Esophagus (tissue), 2 donors: Measurements from ENCODE around the gene NUF2. TPM values are rescaled to one million over a fixed set of nuclear protein-coding genes. Genes with fewer than 3 reads are reported as not detected.

Experiments used
- H3K27ac ChIP-seq, 2 donors: one replicate each; pipeline ENCODE4 v1.5.1; 2013; ENCODE audit warnings: low read depth in 2 of 2, mild to moderate bottlenecking in 2 of 2, inconsistent platforms in 1 of 2, low read length in 1 of 2, moderate library complexity in 1 of 2
- H3K27me3 ChIP-seq, 2 donors: one replicate each; pipeline ENCODE4 v1.6.1; 2013; ENCODE audit warnings: low read length in 2 of 2, control low read depth in 1 of 2, mild to moderate bottlenecking in 1 of 2; ENCODE audit not compliant: insufficient read depth in 2 of 2, control insufficient read depth in 1 of 2
- H3K36me3 ChIP-seq, 2 donors: one replicate each; pipeline ENCODE4 v1.6.1; 2013; ENCODE audit warnings: low read length in 1 of 2; ENCODE audit not compliant: control insufficient read depth in 2 of 2, insufficient read depth in 2 of 2
- H3K4me1 ChIP-seq, 2 donors: one replicate each; pipeline ENCODE4 v1.6.1; 2013; ENCODE audit warnings: low read length in 1 of 2; ENCODE audit not compliant: control insufficient read depth in 2 of 2, insufficient read depth in 2 of 2
- H3K4me3 ChIP-seq, 2 donors: one replicate each; pipeline ENCODE4 v1.5.1; 2013; ENCODE audit warnings: low read length in 2 of 2, mild to moderate bottlenecking in 2 of 2, low read depth in 1 of 2, moderate library complexity in 1 of 2
- H3K9me3 ChIP-seq, 2 donors: one replicate each; pipeline ENCODE4 v1.6.1; 2013; ENCODE audit warnings: mild to moderate bottlenecking in 2 of 2, low read depth in 1 of 2, low read length in 1 of 2, moderate library complexity in 1 of 2; ENCODE audit not compliant: control insufficient read depth in 2 of 2, insufficient read depth in 1 of 2
- WGBS, 2 donors: extraction: QIAGEN DNeasy Blood & Tissue Kit; methylation state at CpG; one replicate each; pipeline ENCODE4 v1.1.7; 2013; 5-methylcytosine and 5-hydroxymethylcytosine counted together
- polyA plus RNA-seq, 2 donors: library from polyadenylated mRNA; stranded (reverse); fragments of 200-250 nt; gene quantifications; one replicate each; pipeline ENCODE4 v1.2.3, GENCODE V29; 2013
- donor health status: healthy with polysubstance abuse.
- donor health status: Bipolar disorder and iron deficiency.

Gene NUF2
- polyA plus RNA-seq, 2 donors = 8.3 to 9.5 TPM

- Histone ChIP-seq H3K4me3 (no peak overlapping the region), H3K27ac (no peak overlapping the region), H3K27me3 (no peaks in the 10 kb centered on the region), H3K36me3 (no peaks in the 10 kb centered on the region), H3K4me1 (no peaks in the 10 kb centered on the region), H3K9me3 (no peaks in the 10 kb centered on the region)
- 34 to 45% methylated on average over 5 of the region's 5 CpGs for WGBS, 2 donors
Measured at GRCh38 chr1:163361123-163361934, 39.6 kb downstream of the NUF2 start.

DNA sequence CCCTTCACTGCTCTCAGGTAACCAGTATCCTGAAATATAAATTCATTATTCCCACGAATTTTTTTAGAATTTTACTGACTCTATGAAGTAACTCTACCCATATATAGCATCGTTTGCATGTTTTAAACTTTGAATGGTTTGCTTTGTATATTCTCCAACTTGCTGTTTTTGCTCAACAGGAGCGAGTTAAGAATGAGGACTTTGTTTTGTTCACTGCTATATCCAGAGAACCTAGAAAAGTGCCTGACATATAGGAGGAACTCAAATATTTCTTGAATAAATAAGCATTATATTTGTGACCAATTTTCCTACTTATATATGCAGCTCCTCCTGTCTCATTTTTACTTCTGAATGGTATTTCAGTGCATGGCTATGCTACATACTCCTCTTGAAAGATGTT lies 43.4 kb downstream of the NUF2 start:
- H3K9me3 ChIP-seq = no peaks in the 10 kb centered on the region

GRCh38 chr1:163366555-163366954 lies 44.8 kb downstream of the NUF2 start:
- Histone ChIP-seq H3K4me1 (no peaks in the 10 kb centered on the region), H3K27ac (no peak overlapping the region), H3K27me3 (no peaks in the 10 kb centered on the region), H3K9me3 (no peaks in the 10 kb centered on the region), H3K36me3 (no peaks in the 10 kb centered on the region), H3K4me3 (no peak overlapping the region)
- WGBS, 2 donors = 93 to 98% methylated on average over 4 of the region's 4 CpGs

More for the DNA sequence above, 43.4 kb downstream of the NUF2 start:
- WGBS, 2 donors = 51 to 57% methylated on average over 3 of the region's 3 CpGs
- no peaks in the 10 kb centered on the region for H3K36me3 ChIP-seq
- no peak overlapping the region for H3K27ac ChIP-seq
- no peaks in the 10 kb centered on the region for H3K27me3 ChIP-seq
- no peak overlapping the region for H3K4me3 ChIP-seq
- H3K4me1 ChIP-seq = no peaks in the 10 kb centered on the region

DNA sequence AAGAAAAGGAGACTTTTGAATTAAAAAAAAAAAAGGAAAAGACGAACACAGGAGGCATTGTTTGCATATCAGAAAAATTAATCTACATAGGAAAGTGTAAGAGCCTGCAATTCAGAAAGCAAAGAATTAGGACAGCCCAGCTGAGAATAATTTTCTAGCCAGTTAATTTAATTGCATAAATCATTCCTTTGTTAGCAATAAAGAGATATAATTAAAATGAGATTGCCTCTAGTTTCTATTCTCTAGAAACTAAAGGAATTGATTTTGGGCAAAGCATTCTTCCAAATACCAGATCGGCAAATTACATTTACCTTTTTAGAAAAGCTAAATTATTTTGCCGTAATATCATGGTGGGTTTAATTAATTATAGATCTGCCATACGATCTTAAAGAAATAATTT lies 46.0 kb downstream of the NUF2 start:
- H3K27me3 ChIP-seq = no peaks in the 10 kb centered on the region
- 72 to 77% methylated on average over 4 of the region's 4 CpGs for WGBS, 2 donors
- H3K4me1 ChIP-seq = no peaks in the 10 kb centered on the region
- no peak overlapping the region for H3K27ac ChIP-seq
- H3K36me3 ChIP-seq = no peaks in the 10 kb centered on the region
- no peak overlapping the region for H3K4me3 ChIP-seq
- H3K9me3 ChIP-seq = no peaks in the 10 kb centered on the region

DNA sequence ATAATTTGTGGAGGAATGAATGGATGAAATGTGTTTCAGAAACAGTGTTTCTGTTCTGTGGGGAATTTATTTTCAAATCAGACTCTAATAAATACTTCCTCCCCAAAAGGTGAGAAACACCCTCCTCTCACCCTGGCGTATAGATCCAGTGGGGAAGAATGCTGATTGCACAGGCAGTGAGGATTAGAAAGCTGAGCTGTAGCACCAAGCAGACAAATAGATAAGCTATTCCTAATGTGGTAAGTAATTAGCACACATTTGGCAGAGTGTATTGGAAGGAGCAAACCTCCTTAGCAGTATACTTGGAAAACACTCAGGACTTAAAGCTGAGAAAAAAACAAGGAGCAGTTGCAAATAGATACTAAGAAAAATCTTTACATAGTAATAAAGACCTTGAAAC lies 50.8 kb downstream of the NUF2 start:
- WGBS, 2 donors = 62 to 70% methylated on average over 1 of the region's 1 CpG

DNA sequence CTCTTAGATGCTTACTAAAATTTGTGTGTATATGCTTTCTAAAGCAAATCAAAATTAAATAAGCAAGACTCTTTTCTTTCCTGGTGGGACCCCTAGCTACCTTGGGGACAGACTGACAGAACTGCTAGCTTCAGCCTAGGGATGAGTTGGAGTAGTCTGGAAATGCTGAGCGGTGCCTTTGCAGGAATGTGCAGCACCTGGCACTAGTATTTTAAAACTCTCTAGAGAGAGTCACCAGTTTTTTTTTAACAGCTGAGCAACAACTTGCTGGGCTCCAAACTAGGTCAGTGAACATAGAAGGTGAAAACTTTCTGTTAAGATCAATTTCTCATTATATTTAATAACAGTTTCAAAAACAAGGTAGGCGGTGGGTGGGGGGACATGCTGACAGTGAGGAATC lies 56.8 kb downstream of the NUF2 start:
- Histone ChIP-seq H3K27ac (no peak overlapping the region), H3K36me3 (no peaks in the 10 kb centered on the region), H3K9me3 (no peaks in the 10 kb centered on the region), H3K27me3 (no peaks in the 10 kb centered on the region), H3K4me3 (no peak overlapping the region), H3K4me1 (no peaks in the 10 kb centered on the region)
- WGBS, 2 donors = 83 to 89% methylated on average over 2 of the region's 2 CpGs

More for the DNA sequence above, 50.8 kb downstream of the NUF2 start:
- Histone ChIP-seq H3K27ac (no peak overlapping the region), H3K9me3 (no peaks in the 10 kb centered on the region), H3K4me3 (no peak overlapping the region), H3K27me3 (no peaks in the 10 kb centered on the region), H3K36me3 (no peaks in the 10 kb centered on the region), H3K4me1 (no peaks in the 10 kb centered on the region)

DNA sequence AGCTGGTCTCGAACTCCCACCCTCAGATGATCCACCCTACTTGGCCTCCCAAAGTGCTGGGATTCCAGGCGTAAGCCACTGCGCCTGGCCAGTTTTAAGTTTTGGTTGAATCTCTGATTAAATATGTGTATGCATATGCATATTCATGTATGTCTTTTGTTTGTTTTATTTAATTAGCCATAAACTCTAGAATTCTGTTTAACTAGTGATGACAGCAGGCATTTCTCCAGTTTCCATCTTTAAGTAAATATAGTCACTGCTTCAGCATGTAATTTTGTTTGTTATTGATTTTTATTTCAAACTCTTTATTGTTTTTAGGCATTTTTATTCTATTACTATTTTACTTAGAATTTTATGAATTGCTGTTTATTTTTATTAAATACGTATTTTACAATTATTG lies 58.0 kb downstream of the NUF2 start:
- no peaks in the 10 kb centered on the region for H3K27me3 ChIP-seq
- H3K9me3 ChIP-seq = no peaks in the 10 kb centered on the region
- no peaks in the 10 kb centered on the region for H3K36me3 ChIP-seq
- 90 to 94% methylated on average over 4 of the region's 4 CpGs for WGBS, 2 donors
- no peak overlapping the region for H3K4me3 ChIP-seq
- no peaks in the 10 kb centered on the region for H3K4me1 ChIP-seq
- H3K27ac ChIP-seq = no peak overlapping the region

DNA sequence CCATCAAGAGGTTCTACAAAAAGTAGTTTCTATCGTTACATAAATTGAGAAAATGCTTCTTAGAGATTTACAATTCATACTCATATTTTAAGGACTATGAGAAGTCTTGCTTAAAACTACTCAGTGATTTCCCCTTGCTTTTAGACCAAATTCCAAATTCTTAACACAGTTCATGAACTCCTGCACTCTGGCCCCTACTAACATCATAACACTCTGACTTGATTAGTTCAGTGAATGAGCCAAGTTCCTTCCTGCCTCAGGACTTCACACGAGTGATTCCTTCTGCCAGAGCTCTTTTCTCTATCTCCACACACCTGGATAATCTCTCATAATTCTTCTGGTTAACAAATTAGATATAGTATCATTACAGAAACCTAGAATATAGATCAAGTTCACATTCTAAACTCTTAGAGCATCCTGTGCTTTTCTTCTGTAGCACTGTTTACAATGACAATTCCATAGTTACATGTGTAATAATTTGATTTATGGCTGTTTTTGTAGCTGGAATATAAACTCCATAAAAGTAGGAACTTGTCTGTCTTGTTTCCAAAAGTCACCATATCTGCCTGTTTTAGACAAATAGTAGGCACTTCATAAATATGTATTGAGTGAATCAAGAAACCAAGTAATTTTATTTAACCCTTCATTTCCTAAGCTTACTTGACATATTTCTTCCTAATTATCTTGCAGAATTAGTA lies 59.9 kb downstream of the NUF2 start:
- Histone ChIP-seq H3K9me3 (no peaks in the 10 kb centered on the region), H3K4me1 (no peaks in the 10 kb centered on the region), H3K27ac (no peak overlapping the region), H3K36me3 (no peaks in the 10 kb centered on the region), H3K27me3 (no peaks in the 10 kb centered on the region), H3K4me3 (no peak overlapping the region)
- WGBS, 2 donors = 23 to 35% methylated on average over 2 of the region's 2 CpGs

GRCh38 chr1:163382395-163382794 lies 60.6 kb downstream of the NUF2 start:
- Histone ChIP-seq H3K9me3 (no peaks in the 10 kb centered on the region), H3K4me3 (no peak overlapping the region), H3K4me1 (no peaks in the 10 kb centered on the region), H3K27ac (no peak overlapping the region), H3K36me3 (no peaks in the 10 kb centered on the region), H3K27me3 (no peaks in the 10 kb centered on the region)
- 75% methylated on average over 4 of the region's 4 CpGs for WGBS, 2 donors

GRCh38 chr1:163387146-163387545 lies 65.4 kb downstream of the NUF2 start:
- no peaks in the 10 kb centered on the region for H3K27me3 ChIP-seq
- H3K36me3 ChIP-seq = no peaks in the 10 kb centered on the region
- no peaks in the 10 kb centered on the region for H3K4me1 ChIP-seq
- no peak overlapping the region for H3K27ac ChIP-seq
- no peaks in the 10 kb centered on the region for H3K9me3 ChIP-seq
- no peak overlapping the region for H3K4me3 ChIP-seq
